Measurements from ENCODE around the gene ABCC1. TPM values are rescaled to one million over a fixed set of nuclear protein-coding genes. Genes with fewer than 3 reads are reported as not detected.

The ABCC1 gene
- total RNA-seq, 2 donors from 2014 or later: 33.4 to 87.7 TPM

- no peak overlapping the region for H3K4me3 ChIP-seq
- no peak overlapping the region for H3K27ac ChIP-seq
- DNase-seq (ENCODE audit: low spot score): no peak
- no peaks in the 10 kb centered on the region for H3K4me1 ChIP-seq (replicated peaks)
- WGBS: 92% methylated on average over 15 of the region's 15 CpGs
- no peaks in the 10 kb centered on the region for H3K36me3 ChIP-seq
- intact Hi-C loops (cut with DNase I): no loop called here
- TF ChIP-seq POLR2AphosphoS5 (IDR thresholded peaks at IDR 0.05) (no peak), POLR2A (IDR thresholded peaks at IDR 0.05) (no peak)
- TF ChIP-seq, protein P1, sequence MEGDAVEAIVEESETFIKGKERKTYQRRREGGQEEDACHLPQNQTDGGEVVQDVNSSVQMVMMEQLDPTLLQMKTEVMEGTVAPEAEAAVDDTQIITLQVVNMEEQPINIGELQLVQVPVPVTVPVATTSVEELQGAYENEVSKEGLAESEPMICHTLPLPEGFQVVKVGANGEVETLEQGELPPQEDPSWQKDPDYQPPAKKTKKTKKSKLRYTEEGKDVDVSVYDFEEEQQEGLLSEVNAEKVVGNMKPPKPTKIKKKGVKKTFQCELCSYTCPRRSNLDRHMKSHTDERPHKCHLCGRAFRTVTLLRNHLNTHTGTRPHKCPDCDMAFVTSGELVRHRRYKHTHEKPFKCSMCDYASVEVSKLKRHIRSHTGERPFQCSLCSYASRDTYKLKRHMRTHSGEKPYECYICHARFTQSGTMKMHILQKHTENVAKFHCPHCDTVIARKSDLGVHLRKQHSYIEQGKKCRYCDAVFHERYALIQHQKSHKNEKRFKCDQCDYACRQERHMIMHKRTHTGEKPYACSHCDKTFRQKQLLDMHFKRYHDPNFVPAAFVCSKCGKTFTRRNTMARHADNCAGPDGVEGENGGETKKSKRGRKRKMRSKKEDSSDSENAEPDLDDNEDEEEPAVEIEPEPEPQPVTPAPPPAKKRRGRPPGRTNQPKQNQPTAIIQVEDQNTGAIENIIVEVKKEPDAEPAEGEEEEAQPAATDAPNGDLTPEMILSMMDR (IDR thresholded peaks at IDR 0.05): no peak
- H3K9me3 ChIP-seq: no peaks in the 10 kb centered on the region
- H3K27me3 ChIP-seq (replicated peaks; ENCODE audit: insufficient read depth): no peaks in the 10 kb centered on the region
Observed at GRCh38 chr16:16169615-16170014, 220.2 kb downstream of the ABCC1 start.

- Histone ChIP-seq H3K27ac (no peak overlapping the region), H3K36me3 (no peaks in the 10 kb centered on the region), H3K27me3 (replicated peaks; ENCODE audit: insufficient read depth) (no peaks in the 10 kb centered on the region), H3K4me3 (no peak overlapping the region), H3K9me3 (no peaks in the 10 kb centered on the region), H3K4me1 (replicated peaks) (no peaks in the 10 kb centered on the region)
- intact Hi-C loops (cut with DNase I): no loop called here
- WGBS: 90% methylated on average over 4 of the region's 4 CpGs
- DNase-seq (ENCODE audit: low spot score): no peak
- TF ChIP-seq POLR2A (IDR thresholded peaks at IDR 0.05) (no peak), POLR2AphosphoS5 (IDR thresholded peaks at IDR 0.05) (no peak)
- TF ChIP-seq, protein P1 (IDR thresholded peaks at IDR 0.05): no peak
Observed at GRCh38 chr16:16171332-16171919, 222.0 kb downstream of the ABCC1 start.

DNA sequence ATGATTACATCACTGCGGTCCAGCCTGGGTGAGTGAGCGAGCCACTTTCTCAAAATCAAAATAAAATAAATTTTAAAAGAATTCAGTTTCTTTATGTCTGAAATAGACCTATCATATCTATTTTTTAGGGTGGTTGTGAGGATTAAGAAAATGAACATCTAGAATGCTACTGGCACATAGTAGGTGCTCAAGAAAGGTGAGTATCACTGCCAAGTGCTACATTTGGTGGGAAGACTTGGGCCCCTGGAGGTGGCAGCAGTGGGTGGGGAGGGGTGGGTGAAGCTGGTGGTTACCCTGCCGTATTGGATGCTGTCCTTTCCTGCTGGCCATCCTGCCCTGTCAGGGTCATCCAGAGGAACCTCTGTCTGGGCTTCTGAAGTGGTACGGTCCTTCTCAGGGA lies 223.6 kb downstream of the ABCC1 start:
- no peak for DNase-seq (ENCODE audit: low spot score)
- H3K4me1 ChIP-seq (replicated peaks): no peaks in the 10 kb centered on the region
- H3K27me3 ChIP-seq (replicated peaks; ENCODE audit: insufficient read depth): no peaks in the 10 kb centered on the region
- H3K4me3 ChIP-seq: no peak overlapping the region
- no peaks in the 10 kb centered on the region for H3K36me3 ChIP-seq
- no peak for TF ChIP-seq POLR2AphosphoS5 (IDR thresholded peaks at IDR 0.05)
- TF ChIP-seq POLR2A (IDR thresholded peaks at IDR 0.05): no peak
- TF ChIP-seq, protein P1 (IDR thresholded peaks at IDR 0.05): no peak
- no peaks in the 10 kb centered on the region for H3K9me3 ChIP-seq
- 82% methylated on average over 4 of the region's 4 CpGs for WGBS
- no peak overlapping the region for H3K27ac ChIP-seq
- intact Hi-C loops (cut with DNase I): no loop called here

DNA sequence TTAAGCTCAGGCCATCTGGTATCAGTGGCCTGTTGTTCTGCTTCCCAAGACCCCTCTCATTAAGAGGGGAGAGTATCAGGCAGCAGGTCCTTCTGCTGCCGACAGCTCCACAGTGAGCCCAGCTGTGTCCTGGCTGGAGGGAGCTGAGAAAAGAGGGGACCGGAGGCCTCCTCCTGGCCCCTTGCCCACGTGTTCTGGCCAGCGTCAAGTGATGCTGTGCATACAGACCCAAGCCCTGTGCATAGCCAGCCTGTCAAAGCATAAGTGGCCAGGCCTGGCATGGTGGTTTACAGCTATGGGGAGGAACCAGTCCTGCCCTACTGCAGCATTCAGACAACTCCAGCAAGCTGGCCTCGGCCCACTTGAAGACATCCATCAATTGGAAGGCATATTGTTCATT lies 225.9 kb downstream of the ABCC1 start:
- intact Hi-C loops (cut with DNase I): no loop called here
- H3K27me3 ChIP-seq (replicated peaks; ENCODE audit: insufficient read depth): no peaks in the 10 kb centered on the region
- no peaks in the 10 kb centered on the region for H3K9me3 ChIP-seq
- H3K36me3 ChIP-seq: no peaks in the 10 kb centered on the region
- H3K4me3 ChIP-seq: no peak overlapping the region
- TF ChIP-seq POLR2A (IDR thresholded peaks at IDR 0.05) (no peak), POLR2AphosphoS5 (IDR thresholded peaks at IDR 0.05) (no peak)
- TF ChIP-seq, protein P1 (IDR thresholded peaks at IDR 0.05): no peak
- 60% methylated on average over 5 of the region's 5 CpGs for WGBS
- DNase-seq (ENCODE audit: low spot score): no peak
- no peaks in the 10 kb centered on the region for H3K4me1 ChIP-seq (replicated peaks)
- no peak overlapping the region for H3K27ac ChIP-seq

DNA sequence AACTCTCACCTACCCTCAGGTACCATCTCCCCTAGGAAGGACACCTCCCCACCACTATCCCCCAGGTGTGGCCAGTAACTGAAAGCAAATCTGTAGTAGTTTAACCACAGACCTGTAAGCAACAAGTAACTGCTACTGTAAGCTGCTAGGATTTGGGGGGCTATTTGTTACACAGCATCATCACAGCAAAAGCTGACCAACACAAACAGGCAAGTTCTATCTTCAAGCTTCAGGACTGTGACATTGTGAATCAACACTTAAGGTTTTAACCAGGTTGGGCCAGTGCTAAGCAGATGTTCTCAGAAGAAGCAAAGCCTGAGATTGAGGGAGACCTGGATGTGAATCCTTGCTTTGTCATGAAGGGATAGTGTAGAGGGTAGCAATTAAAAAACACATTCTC lies 226.9 kb downstream of the ABCC1 start:
- no peak for TF ChIP-seq POLR2AphosphoS5 (IDR thresholded peaks at IDR 0.05)
- TF ChIP-seq, protein P1 (IDR thresholded peaks at IDR 0.05): no peak
- Histone ChIP-seq H3K27me3 (replicated peaks; ENCODE audit: insufficient read depth) (no peaks in the 10 kb centered on the region), H3K4me3 (no peak overlapping the region), H3K27ac (no peak overlapping the region), H3K4me1 (replicated peaks) (no peaks in the 10 kb centered on the region), H3K9me3 (no peaks in the 10 kb centered on the region), H3K36me3 (no peaks in the 10 kb centered on the region)
- intact Hi-C loops (cut with DNase I): no loop called here
- DNase-seq (ENCODE audit: low spot score): no peak
